ENCODE measurements around the gene DDIT4.
"Not testable (repeated sequence)": the region's sequence is repeated elsewhere in the genome, so short reads cannot be mapped to it uniquely, and the experiment has no call there.

DDIT4 gene

GRCh38 chr10:72273410-72274212 lies at the start of gene DDIT4:
Gene DDIT4, plus strand, starts transcription at chr10:72273924. Its CDS starts 293 bp downstream, at chr10:72274217.
- DNase-seq: peak; percentile 73

DNA sequence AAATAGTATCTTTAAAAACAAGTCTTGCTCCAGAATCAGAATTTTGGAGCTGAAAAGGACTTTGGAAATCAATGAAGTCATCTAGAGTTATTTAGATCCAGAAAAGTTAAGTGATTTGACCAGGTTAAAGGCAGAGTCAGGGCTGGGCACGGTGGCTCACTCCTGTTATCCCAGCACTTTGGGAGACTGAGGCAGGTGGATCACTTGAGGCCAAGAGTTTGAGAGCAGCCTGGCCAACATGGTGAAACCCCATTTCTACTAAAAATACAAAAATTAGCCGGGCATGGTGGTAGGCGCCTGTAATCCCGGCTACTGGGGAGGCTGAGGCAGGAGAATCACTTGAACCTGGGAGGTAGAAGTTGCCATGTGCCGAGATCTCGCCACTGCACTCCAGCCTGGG lies 49.5 kb upstream of the DDIT4 start:
- not testable (repeated sequence) for DNase-seq

GRCh38 chr10:72226418-72227027 lies 47.2 kb upstream of the DDIT4 start:
- DNase-seq: no peak

GRCh38 chr10:72227826-72228225 lies 45.9 kb upstream of the DDIT4 start:
- DNase-seq: no peak

GRCh38 chr10:72228318-72228751 lies 45.4 kb upstream of the DDIT4 start:
- peak; percentile 64 for DNase-seq

- DNase-seq: peak; percentile 12
These were observed 44.2 kb upstream of the DDIT4 start for GRCh38 chr10:72229261-72230251.

DNA sequence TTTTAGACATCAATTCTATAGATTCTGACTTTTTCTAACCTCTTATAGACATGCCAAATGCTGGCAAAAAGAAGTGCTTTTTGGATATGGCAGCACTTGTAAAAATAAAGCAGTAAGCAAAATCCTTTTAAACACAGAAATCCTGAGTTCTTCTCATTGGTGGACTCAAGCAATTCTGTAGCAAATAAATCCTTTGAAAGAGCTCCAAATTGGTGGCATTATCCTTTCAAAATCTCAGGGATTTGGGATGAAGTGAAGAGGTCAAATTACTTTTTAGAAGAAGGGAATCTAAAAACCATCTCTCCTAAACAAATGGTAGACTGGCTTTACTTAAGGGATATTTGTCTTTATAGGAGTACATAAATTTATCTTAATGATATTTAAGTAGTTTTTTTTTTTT lies 40.1 kb upstream of the DDIT4 start:
- DNase-seq: no peak

- no peak for DNase-seq
These were observed 39.1 kb upstream of the DDIT4 start for GRCh38 chr10:72234560-72235095.

DNA sequence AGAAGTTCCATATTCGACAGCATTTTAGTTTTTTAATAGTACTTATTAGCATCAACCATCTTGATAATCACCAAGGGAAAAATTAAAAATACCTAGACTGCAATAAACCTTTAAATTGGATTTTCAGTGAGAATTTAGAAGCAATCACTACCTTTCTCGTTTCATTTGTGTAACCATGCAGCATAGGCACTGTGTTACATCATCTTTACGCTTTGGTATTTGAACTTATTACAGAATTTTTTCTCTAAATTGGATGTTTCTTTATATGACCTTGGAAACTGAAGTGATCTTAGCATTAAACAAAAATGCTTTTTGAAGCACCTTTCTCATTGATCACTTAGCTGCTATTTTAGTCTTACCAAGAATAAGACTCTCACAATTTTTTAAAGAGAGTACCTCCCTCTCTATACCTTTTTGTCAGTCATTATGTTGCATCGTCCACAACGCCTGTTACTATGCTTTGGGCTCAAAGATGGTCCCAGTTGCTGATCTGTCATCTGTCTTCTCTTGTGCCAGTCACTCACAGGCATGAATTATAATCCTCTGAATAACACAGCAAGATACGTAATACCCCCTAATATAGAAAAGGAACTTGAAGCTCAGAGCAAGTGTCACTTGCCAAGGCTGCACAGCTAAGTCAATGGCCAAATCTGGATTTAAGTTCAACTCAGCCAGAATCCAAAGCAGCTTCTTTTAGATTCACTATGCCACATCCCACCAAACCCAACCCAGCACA lies 38.0 kb upstream of the DDIT4 start:
- no peak for DNase-seq

DNA sequence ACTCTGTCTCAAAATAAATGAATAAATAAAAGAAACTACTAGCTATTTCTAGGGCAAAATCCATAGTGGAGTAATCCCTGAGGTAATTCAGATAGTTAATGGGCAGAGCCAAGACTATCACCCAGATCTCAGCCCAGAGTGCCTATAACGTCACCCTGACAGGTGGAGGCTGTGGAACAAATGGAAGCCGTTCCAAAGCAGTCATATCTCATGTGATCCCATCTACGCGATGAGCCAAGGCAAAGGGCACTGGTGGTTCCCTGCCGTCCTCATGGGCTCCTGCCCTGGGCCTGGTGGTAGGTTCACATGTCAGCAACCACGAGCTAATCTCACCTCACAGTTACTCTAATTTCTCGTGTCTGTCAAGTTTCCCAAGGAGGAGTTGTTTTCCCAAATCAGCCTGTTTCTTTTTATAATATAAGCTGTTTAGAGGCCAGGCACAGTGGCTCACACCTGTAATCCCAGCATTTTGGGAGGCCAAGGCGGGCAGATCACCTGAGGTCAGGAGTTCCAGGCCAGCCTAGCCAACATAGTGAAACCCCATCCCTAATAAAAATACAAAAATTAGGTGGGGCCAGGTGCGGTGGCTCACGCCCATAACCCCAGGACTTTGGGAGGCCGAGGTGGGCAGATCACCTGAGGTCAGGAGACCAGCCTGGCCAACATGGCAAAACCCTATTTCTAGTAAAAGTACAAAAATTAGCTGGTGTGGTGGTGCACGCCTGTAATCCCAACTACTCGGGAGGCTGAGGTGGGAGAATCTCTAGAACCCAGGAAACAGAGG lies 35.1 kb upstream of the DDIT4 start:
- no peak for DNase-seq

DNA sequence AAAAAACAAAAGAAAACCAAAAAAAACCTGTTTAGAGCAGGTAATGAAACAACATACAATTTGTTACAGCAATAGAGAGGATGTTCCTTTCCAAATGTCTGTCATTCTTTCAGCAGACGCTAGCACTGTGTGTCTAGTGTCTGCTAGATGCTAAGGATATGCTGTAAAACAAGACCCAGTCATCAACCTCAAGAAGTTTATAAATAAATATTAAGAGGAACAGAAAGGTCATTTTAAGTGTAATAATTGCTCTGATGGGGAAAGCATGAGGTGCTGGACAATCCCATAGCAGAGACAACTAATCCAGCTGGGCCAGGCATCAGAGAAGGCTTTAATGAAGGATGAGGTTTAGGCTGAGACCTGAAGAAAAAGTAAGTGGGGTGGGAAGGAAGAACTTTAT lies 34.3 kb upstream of the DDIT4 start:
- DNase-seq: no peak

- DNase-seq: no peak
These were observed 33.4 kb upstream of the DDIT4 start for GRCh38 chr10:72240371-72240770.

DNA sequence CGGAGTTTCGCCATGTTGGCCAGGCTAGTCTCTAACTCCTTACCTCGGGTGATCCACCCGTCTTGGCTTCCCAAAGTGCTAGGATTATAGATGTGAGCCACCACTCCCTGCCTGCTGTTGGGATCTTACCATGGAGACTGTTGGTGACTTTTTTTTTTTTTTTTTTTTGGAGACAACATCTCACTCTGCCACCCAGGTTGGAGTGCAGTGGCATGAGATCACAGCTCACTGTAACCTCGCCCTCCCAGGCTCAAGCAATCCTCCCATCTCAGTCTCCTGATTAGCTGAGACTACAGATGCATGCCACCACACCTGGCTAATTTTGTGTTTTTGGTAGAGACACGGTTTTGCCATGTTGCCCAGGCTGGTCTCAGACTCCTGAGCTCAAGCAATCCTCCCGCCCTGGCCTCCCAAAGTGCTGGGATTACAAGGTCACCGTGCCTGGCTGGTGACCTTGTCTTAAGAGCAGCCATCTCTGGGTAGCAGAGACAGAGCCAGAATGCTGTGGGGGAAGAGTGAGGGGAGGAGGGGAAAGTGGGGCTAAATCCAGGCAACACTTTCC lies 32.0 kb upstream of the DDIT4 start:
- no peak for DNase-seq

GRCh38 chr10:72242675-72243074 lies 31.0 kb upstream of the DDIT4 start:
- no peak for DNase-seq

DNA sequence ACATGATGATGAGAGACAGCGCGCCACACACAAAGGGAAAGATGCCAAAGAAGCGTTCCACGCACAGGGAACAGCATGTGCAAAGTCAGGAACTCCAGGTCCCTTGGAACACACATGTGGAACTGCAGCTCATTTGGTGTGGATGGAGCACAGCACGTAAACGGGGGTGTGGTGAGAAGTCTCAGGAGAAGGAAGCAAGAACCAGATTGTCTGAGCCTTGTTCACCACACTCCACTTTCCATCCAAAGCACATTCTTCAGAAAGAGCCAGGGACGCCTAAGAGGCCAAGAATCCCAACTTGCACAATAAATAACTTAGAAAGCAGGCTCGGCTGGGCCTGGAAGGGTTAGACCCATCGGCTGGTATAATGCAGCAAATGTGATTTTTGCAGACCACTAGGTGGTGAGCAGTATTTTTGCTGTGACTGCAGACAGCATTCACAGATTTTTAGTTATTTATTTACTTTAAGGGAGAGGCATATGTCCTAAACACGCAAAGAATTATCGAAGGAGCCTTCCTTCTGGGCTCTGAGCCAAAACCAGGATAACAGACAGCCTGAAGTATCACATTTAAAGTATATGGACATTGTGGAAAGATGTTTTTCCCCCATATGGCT lies 29.8 kb upstream of the DDIT4 start:
- DNase-seq: no peak

- DNase-seq: no peak
These were observed 29.1 kb upstream of the DDIT4 start for GRCh38 chr10:72244573-72245038.

- DNase-seq: no peak
These were observed 27.7 kb upstream of the DDIT4 start for GRCh38 chr10:72245949-72246525.

GRCh38 chr10:72248468-72249151 lies 25.1 kb upstream of the DDIT4 start:
- no peak for DNase-seq

DNA sequence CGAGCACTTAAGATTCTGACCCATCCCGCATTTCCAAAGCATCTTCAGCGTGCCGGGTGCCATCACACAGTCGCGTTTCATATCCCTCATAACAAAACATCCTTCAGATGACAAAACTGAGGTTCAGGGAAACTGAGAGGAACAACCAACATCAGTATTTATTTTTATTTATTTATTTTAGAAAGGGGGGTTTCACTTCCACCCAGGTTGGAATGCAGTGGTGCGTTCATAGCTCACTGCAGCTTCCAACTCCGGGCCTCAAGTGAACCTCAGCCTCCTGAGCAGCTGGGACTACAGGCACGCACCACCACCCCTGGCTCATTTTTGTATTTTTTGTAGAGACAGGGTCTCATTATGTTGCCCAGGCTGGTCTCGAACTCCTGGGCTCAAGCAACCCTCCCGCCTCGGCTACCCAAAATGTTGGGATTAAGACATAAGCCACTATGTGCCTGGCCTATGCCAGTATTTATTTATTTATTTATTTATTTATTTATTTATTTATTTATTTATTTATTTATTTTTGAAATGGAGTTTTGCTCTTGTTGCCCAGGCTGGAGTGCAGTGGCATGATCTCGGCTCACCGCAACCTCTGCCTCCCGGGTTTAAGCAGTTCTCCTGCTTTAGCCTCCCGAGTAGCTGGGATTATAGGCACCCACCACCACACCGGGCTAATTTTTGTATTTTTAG lies 24.4 kb upstream of the DDIT4 start:
- DNase-seq: not testable (repeated sequence)
